GM13976 (cell line): ENCODE results near the gene RPRD2.

ENCODE experiments used
- DNase-seq: peaks from one replicate; pipeline ENCODE4 v3.0.0; 2012; ENCODE audit warnings: low spot score
- in situ Hi-C: fragments of 300-500 bp; cut with MboI; formaldehyde crosslinking; loops from one replicate; pipeline ENCODE4 v1.12.0; 2022; ENCODE audit warnings: low sequenced_read_pairs, mixed read lengths, inconsistent platforms; ENCODE audit not compliant: unreplicated experiment
- TF ChIP-seq, protein P1 (sequence below): IDR thresholded peaks from 2 replicates; pipeline ENCODE4 v1.5.1; 2012; ENCODE audit warnings: borderline replicate concordance, mild to moderate bottlenecking; ENCODE audit not compliant: insufficient read depth; ENCODE audit errors: extremely low read depth, missing control alignments, control extremely low read depth

Gene RPRD2

DNA sequence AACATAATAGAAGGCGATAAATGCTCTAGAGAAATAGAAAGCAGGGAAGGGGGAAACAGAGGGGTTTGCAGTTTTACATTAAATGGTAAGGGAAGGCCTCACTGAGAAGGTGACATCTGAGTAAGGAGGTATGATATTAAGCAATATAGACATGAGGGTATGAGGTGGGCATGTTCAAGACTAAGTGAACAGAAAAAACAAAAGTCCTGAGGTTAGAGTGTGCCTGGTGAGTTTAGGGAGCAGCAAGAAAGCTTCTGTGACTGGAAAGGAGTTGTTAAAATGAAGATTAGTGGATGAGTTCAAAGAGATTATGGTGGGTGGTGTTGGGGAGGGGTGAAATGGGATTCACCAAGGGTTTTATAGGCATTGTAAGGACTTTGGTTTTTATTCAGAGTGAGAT lies 8.6 kb downstream of the RPRD2 start:
- DNase-seq, result no peak
- TF ChIP-seq, protein P1, sequence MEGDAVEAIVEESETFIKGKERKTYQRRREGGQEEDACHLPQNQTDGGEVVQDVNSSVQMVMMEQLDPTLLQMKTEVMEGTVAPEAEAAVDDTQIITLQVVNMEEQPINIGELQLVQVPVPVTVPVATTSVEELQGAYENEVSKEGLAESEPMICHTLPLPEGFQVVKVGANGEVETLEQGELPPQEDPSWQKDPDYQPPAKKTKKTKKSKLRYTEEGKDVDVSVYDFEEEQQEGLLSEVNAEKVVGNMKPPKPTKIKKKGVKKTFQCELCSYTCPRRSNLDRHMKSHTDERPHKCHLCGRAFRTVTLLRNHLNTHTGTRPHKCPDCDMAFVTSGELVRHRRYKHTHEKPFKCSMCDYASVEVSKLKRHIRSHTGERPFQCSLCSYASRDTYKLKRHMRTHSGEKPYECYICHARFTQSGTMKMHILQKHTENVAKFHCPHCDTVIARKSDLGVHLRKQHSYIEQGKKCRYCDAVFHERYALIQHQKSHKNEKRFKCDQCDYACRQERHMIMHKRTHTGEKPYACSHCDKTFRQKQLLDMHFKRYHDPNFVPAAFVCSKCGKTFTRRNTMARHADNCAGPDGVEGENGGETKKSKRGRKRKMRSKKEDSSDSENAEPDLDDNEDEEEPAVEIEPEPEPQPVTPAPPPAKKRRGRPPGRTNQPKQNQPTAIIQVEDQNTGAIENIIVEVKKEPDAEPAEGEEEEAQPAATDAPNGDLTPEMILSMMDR, result no peak
- in situ Hi-C loops, result no loop called here

DNA sequence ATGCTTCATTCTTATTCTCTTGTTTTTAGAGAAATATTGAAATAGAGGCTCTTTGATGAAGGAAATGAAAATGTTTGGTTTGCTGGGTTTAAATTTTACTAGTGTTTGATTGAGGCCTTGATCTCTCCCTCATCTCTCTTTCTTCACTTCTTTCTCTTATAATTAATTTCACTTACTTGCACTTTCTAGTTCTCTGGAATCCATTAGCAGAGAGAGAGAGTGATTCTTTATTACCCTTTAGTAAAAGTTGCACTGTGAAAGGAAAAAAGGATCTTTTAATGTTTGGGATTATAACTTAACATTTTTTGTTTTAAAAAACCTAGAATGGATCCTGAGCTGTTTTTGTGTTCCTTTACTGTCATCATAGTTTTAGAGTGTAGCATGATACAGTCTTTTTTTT lies 12.2 kb downstream of the RPRD2 start:
- in situ Hi-C loops, result no loop called here
- DNase-seq, result no peak
- TF ChIP-seq, protein P1, result no peak

DNA sequence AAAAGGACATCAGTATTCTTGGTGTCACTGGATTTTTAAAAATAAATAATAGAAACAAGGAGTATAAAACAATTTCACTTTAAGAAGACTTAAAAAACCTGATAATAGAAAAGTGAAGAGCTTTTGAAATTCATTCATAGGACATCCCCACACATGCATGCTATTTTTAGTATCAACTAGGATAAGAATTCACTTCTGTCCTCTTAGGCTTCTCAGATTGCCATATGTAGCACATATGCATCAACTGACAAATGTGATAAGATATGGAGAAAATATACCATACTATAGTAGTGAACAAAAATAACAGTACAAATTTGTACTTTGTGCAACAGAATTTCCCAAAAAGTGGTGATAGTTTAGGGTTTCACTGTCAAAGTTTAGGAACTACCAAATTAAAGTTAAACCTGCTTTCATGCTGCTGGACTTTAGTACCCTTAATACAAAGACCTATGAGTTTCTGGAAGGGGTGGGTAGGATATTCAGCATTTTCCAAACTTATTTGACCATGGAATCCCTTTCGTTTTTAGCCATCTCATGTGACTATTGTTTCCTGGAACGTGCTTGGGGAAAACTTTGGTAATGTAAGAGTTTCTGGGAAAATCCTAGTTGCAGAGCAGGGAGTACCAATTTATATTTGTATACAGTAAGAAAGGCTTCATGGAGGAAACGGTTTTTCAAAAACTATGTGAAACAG lies 19.8 kb downstream of the RPRD2 start:
- in situ Hi-C loops, result no loop called here
- TF ChIP-seq, protein P1, result no peak
- DNase-seq, result no peak

DNA sequence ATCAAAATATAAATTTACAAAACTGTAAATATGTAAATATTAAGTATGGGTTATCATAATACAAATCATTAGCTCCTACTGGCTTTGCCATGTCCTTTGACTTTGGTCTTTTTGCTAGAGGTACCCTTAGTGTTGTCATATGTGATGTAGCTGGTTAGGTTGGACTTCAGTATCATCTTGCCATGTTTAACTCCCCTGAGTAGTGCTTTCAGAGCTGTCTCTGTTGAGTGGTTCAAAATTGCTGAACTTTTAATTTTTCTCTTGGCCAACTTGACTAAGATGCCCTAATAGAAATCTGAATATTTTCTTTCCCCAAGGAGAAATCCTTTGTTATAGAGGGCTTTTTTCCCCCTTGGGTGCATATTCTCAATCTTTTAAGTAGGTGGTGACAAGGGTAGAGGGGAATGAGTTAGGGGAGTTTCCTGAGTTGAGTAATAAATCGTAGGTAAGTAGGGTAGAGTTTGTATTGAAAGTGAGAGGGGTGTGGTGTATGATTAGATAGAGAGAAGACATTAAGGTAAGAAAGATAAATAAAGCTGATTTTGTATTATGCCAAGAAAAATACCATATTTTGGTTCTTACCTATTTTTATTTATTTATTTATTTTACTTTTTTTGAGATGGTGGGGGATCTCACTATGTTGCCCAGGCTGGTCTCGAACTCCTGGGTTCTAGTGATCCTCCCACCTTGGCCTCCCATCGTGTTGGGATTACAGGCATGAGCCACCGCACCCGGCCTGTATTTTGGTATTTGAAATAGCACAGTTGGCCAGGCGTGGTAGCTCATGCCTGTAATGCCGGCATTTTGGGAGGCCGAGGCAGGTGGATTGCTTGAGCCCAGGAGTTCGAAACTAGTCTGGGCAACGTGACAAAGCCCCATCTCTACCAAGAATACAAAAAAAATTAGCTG lies 21.8 kb downstream of the RPRD2 start:
- no peak for DNase-seq
- in situ Hi-C loops, result no loop called here
- TF ChIP-seq, protein P1, result no peak

DNA sequence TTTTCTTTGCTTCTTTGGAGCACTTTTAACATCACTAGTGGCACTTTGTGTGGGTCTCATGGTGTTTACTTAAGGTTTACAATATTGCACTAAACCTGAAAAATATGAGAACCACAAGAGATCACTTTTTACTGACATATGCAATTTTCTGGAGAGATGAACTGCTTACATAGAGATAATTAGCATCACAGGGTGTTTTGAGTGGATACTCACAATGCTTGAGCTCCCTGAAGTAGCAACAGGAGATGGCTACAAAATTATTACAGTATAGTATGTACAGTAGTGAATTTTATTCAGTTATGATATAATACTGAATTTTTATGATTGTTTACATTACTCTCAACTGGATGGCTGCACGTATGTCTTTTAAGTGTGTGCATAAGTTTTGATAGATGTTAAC lies 22.6 kb downstream of the RPRD2 start:
- DNase-seq, result no peak
- in situ Hi-C loops, result no loop called here

DNA sequence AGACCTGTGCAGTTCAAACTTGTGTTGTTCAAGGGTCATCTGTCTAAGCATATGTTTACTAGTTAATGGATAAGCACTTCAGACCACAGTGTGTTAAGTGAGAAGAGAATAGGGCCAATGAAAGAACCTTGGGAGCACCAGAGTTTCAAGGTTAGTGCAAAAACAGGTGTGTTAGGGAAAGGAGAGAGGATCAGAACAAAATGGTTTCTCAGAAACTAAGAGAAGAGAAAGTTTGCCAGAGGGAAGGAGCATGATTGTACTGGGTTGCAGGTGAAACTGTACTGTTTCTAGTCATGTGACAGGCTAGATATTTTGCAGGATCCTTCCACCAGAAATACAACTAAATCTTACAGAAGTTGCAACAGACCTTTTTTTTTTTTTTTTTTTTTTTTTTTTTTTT lies 23.3 kb downstream of the RPRD2 start:
- in situ Hi-C loops, result no loop called here
- no peak for DNase-seq
- TF ChIP-seq, protein P1, result no peak

More for the DNA sequence above, 22.6 kb downstream of the RPRD2 start:
- TF ChIP-seq, protein P1, result no peak
